Neural cell (in vitro differentiated cells): ENCODE data around the gene LAPTM4A.

Experiments
- CTCF ChIP-seq: fragments of 450-650 bp; IDR thresholded peaks from 2 replicates; pipeline ENCODE4 v1.5.1; 2014; ENCODE audit warnings: antibody characterized with exemption, mild to moderate bottlenecking, moderate library complexity; ENCODE audit not compliant: poor library complexity, severe bottlenecking
- EP300 ChIP-seq: fragments of 450-650 bp; conservative IDR thresholded peaks from 2 replicates; pipeline ENCODE4 v1.6.1; 2014; ENCODE audit warnings: antibody characterized with exemption, mild to moderate bottlenecking, moderate library complexity; ENCODE audit not compliant: poor library complexity, severe bottlenecking
- EZH2 ChIP-seq: fragments of 200-600, 300-800 bp; shearing (Covaris generic), sonication (generic); IDR thresholded peaks from 2 replicates; pipeline ENCODE4 v1.6.1; 2014; ENCODE audit warnings: antibody characterized with exemption, low read length, borderline replicate concordance, mild to moderate bottlenecking; ENCODE audit not compliant: insufficient read depth, poor library complexity, severe bottlenecking
- SMC3 ChIP-seq: fragments of 450-650 bp; conservative IDR thresholded peaks from 2 replicates; pipeline ENCODE4 v1.6.1; 2014; ENCODE audit warnings: antibody characterized with exemption, mild to moderate bottlenecking, moderate library complexity; ENCODE audit not compliant: poor library complexity

GRCh38 chr2:20080839-20081415 lies 29.5 kb upstream of the LAPTM4A start:
- TF ChIP-seq EP300 = no peak
- no peak for TF ChIP-seq CTCF
- TF ChIP-seq EZH2 = no peak
- TF ChIP-seq SMC3 = no peak
